Measurements from ENCODE around the gene USP20. TPM values are rescaled to one million over a fixed set of nuclear protein-coding genes. Genes with fewer than 3 reads are reported as not detected.

USP20 gene
- total RNA-seq, 1 donor from 2014 or later = 41.2 TPM

GRCh38 chr9:129886226-129887174, 51.2 kb downstream of the USP20 start:
- TF ChIP-seq CTCF (IDR thresholded peaks at IDR 0.05; ENCODE audit: unreplicated experiment) = no peak
- no peak for DNase-seq (ENCODE audit: low spot score, unreplicated experiment)
- Mint-ChIP-seq H3K4me1 (ENCODE audit: low read depth) (peaks cover 11% of the 10 kb centered on the region), H3K4me3 (ENCODE audit: low read depth) (no peak overlapping the region), H3K27ac (no peak overlapping the region), H3K27me3 (no peaks in the 10 kb centered on the region), H3K9me3 (ENCODE audit: low read depth) (no peaks in the 10 kb centered on the region), H3K36me3 (ENCODE audit: insufficient read depth) (peaks cover 14% of the 10 kb centered on the region)

DNA sequence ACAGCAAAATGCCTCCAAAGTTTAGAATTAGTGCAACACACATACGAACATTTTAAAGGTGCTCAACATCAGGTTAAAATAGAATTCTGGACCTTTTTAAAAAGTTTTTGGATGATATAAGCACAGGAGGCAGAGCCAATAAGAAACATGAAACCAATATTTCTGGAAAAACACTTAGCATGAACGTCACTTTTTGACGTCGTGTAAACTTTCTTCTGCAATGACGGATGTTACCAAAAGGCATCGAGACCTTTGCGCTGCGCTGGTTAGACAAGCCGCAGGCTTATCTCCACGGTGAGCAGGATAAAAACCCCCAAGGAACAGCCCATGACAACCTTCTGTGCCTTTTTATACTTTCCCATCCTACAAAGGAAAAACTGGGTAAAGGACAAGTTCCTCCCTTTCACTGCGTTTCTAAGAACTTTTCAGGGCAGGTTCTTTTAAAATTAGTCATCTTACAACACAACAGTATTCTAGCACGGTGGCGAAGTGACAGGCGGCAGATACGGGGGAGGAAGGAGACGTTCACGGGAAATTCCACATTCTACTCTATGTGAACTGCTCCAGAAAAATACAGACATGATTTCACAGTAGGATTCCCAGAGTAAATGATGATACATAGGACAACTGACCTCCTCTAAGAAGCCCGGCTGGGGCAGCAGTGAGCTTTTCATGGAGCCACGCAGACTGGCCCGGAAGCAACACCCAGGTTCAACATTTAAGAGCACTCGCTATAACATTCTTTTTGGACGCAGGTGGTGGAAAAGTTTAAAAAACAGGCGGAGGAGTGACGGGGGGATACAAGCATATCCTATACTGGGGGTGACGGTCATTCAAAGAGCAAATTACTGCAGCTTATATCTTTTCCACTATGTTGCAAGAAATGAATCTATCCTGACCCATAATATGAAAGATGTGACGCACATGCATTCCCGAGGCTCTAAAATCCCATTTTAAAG, 52.4 kb downstream of the USP20 start:
- Mint-ChIP-seq H3K27ac (no peak overlapping the region), H3K9me3 (ENCODE audit: low read depth) (no peaks in the 10 kb centered on the region), H3K27me3 (no peaks in the 10 kb centered on the region), H3K36me3 (ENCODE audit: insufficient read depth) (peaks cover 14% of the 10 kb centered on the region), H3K4me3 (ENCODE audit: low read depth) (no peak overlapping the region), H3K4me1 (ENCODE audit: low read depth) (peaks cover 11% of the 10 kb centered on the region)
- TF ChIP-seq CTCF (IDR thresholded peaks at IDR 0.05; ENCODE audit: unreplicated experiment) = no peak
- no peak for DNase-seq (ENCODE audit: low spot score, unreplicated experiment)

DNA sequence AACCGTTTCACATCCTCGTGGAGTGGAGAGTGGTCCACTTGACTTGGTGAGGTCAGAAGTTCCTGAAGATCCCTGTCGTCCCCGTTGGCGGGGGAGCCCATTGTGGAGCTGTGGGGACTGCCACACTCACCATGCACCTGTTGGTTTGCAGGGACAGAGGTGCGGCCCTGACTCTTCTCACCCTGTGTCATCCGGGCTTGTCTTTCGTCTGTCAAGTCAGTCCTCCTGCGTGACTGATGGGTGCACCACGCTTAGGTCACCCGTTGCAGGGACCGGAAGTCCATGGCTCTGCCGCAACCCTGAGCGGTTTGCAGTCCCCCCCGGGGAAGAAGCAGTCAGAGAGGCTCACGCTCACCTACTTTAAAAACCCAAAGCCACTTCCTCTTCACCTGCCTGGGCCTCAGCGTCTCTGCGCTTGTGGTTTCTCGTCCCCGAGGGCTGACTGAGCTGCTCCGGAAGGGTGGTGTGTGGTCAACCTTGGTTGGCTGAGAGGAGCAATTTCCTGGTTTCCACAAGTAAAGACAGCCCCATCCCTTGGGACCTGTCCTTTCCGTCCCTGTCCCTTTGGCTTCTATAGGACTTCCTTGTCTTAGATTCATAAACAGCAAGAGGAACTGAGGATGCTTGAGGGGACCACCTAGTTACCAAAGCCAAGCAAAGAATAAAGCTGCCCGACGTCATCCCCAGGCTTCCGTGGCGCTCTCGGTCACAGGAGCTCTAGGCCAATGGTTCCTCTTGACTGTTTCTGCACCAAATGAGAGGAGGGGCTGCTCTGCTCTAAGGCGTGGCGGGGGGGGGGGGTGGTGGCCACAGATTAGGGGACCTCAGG, 53.2 kb downstream of the USP20 start:
- peaks cover 11% of the 10 kb centered on the region for H3K4me1 Mint-ChIP-seq (ENCODE audit: low read depth)
- peaks cover 14% of the 10 kb centered on the region for H3K36me3 Mint-ChIP-seq (ENCODE audit: insufficient read depth)
- H3K27ac Mint-ChIP-seq = no peak overlapping the region
- no peak for DNase-seq (ENCODE audit: low spot score, unreplicated experiment)
- no peaks in the 10 kb centered on the region for H3K27me3 Mint-ChIP-seq
- H3K4me3 Mint-ChIP-seq (ENCODE audit: low read depth) = no peak overlapping the region
- H3K9me3 Mint-ChIP-seq (ENCODE audit: low read depth) = no peaks in the 10 kb centered on the region
- TF ChIP-seq CTCF (IDR thresholded peaks at IDR 0.05; ENCODE audit: unreplicated experiment) = no peak

- no peak for DNase-seq (ENCODE audit: low spot score, unreplicated experiment)
- no peak overlapping the region for H3K27ac Mint-ChIP-seq
- H3K9me3 Mint-ChIP-seq (ENCODE audit: low read depth) = no peaks in the 10 kb centered on the region
- H3K36me3 Mint-ChIP-seq (ENCODE audit: insufficient read depth) = peaks cover 17% of the 10 kb centered on the region
- no peak for TF ChIP-seq CTCF (IDR thresholded peaks at IDR 0.05; ENCODE audit: unreplicated experiment)
- H3K4me3 Mint-ChIP-seq (ENCODE audit: low read depth) = no peak overlapping the region
- H3K4me1 Mint-ChIP-seq (ENCODE audit: low read depth) = peaks cover 7% of the 10 kb centered on the region
- no peaks in the 10 kb centered on the region for H3K27me3 Mint-ChIP-seq
Measured at GRCh38 chr9:129889122-129889940, 54.1 kb downstream of the USP20 start.

Data from progenitor cell of endocrine pancreas (in vitro differentiated cells).